Measurements from ENCODE around the gene AGTRAP.
A peak's percentile ranks its signal among the peaks of the same experiment; 100 is the strongest.

Gene AGTRAP

GRCh38 chr1:11725616-11726015, 10.3 kb upstream of the AGTRAP start:
- no peaks in the 10 kb centered on the region for H3K27me3 ChIP-seq
- no peaks in the 10 kb centered on the region for H3K36me3 ChIP-seq
- H3K4me3 ChIP-seq (ENCODE audit: low read depth in 1 of 2, low read length in 1 of 2), result peak overlapping the region; percentile 9 to 54
- TF ChIP-seq CTCF (IDR thresholded peaks at IDR 0.05), result no peak
- H3K27ac ChIP-seq, result peak overlapping the region; percentile 98
- H3K4me1 ChIP-seq (ENCODE audit: control insufficient read depth in 1 of 2, insufficient read depth in 1 of 2, low read depth in 1 of 2, low read length in 1 of 2), result peaks cover 91 to 95% of the 10 kb centered on the region in 2 experiments
- H3K9me3 ChIP-seq, result no peaks in the 10 kb centered on the region

- no peaks in the 10 kb centered on the region for H3K27me3 ChIP-seq
- H3K36me3 ChIP-seq, result no peaks in the 10 kb centered on the region
- peak overlapping the region; percentile 98 for H3K27ac ChIP-seq
- peaks cover 96 to 98% of the 10 kb centered on the region in 2 experiments for H3K4me1 ChIP-seq (ENCODE audit: control insufficient read depth in 1 of 2, insufficient read depth in 1 of 2, low read depth in 1 of 2, low read length in 1 of 2)
- peak overlapping the region in 1 of 2 experiments; percentile 54 for H3K4me3 ChIP-seq (ENCODE audit: low read depth in 1 of 2, low read length in 1 of 2)
- H3K9me3 ChIP-seq, result no peaks in the 10 kb centered on the region
- no peak for TF ChIP-seq CTCF (IDR thresholded peaks at IDR 0.05)
These were observed 8.8 kb upstream of the AGTRAP start for GRCh38 chr1:11727119-11727518.

GRCh38 chr1:11728126-11728806, 7.7 kb upstream of the AGTRAP start:
- Histone ChIP-seq H3K36me3 (no peaks in the 10 kb centered on the region), H3K4me1 (ENCODE audit: control insufficient read depth in 1 of 2, insufficient read depth in 1 of 2, low read depth in 1 of 2, low read length in 1 of 2) (peaks cover 98 to 99% of the 10 kb centered on the region in 2 experiments), H3K9me3 (no peaks in the 10 kb centered on the region), H3K27ac (peak overlapping the region; percentile 98), H3K27me3 (no peaks in the 10 kb centered on the region), H3K4me3 (ENCODE audit: low read depth in 1 of 2, low read length in 1 of 2) (peak overlapping the region in 1 of 2 experiments; percentile 69)
- no peak for TF ChIP-seq CTCF (IDR thresholded peaks at IDR 0.05)

GRCh38 chr1:11729155-11729497, 6.8 kb upstream of the AGTRAP start:
- no peaks in the 10 kb centered on the region for H3K36me3 ChIP-seq
- TF ChIP-seq CTCF (IDR thresholded peaks at IDR 0.05), result no peak
- H3K4me1 ChIP-seq (ENCODE audit: control insufficient read depth in 1 of 2, insufficient read depth in 1 of 2, low read depth in 1 of 2, low read length in 1 of 2), result peaks cover 98 to 100% of the 10 kb centered on the region in 2 experiments
- H3K4me3 ChIP-seq (ENCODE audit: low read depth in 1 of 2, low read length in 1 of 2), result peak overlapping the region; percentile 64 to 69
- H3K27ac ChIP-seq, result peak overlapping the region; percentile 98
- no peaks in the 10 kb centered on the region for H3K27me3 ChIP-seq
- no peaks in the 10 kb centered on the region for H3K9me3 ChIP-seq

- Histone ChIP-seq H3K27me3 (no peaks in the 10 kb centered on the region), H3K4me1 (ENCODE audit: control insufficient read depth in 1 of 2, insufficient read depth in 1 of 2, low read depth in 1 of 2, low read length in 1 of 2) (peaks cover 98 to 99% of the 10 kb centered on the region in 2 experiments), H3K27ac (peak overlapping the region; percentile 98), H3K9me3 (no peaks in the 10 kb centered on the region), H3K4me3 (ENCODE audit: low read depth in 1 of 2, low read length in 1 of 2) (peak overlapping the region; percentile 64 to 69), H3K36me3 (no peaks in the 10 kb centered on the region)
- TF ChIP-seq CTCF (IDR thresholded peaks at IDR 0.05), result no peak
These were observed 6.2 kb upstream of the AGTRAP start for GRCh38 chr1:11729498-11730428.
